C4-2B (cell line): ENCODE data around the gene GLUD1.
"Not testable (repeated sequence)": the region's sequence is repeated elsewhere in the genome, so short reads cannot be mapped to it uniquely, and the experiment has no call there.

Experiments
- CTCF ChIP-seq: fragments of 450-650 bp; conservative IDR thresholded peaks from 2 replicates; pipeline ENCODE4 v1.5.1; 2017; ENCODE audit warnings: mild to moderate bottlenecking
- ZFX ChIP-seq: fragments of 450-650 bp; IDR thresholded peaks from 2 replicates; pipeline ENCODE4 v1.6.1; 2017

- not testable (repeated sequence) for TF ChIP-seq CTCF, ZFX
Measured at GRCh38 chr10:87007674-87008073, 87.0 kb downstream of the GLUD1 start.
